ENCODE results near the gene CAPZA2.

CAPZA2 gene

GRCh38 chr7:116942504-116942903 lies 80.1 kb downstream of the CAPZA2 start:
- no peak overlapping the region for H3K27ac ChIP-seq (ENCODE audit: extremely low read depth, low read depth, low read length)
- TF ChIP-seq ZBTB17 (tag by site-specific recombination; IDR thresholded peaks at IDR 0.05) (peak; percentile 89), ZNF350 (tag by site-specific recombination; IDR thresholded peaks at IDR 0.05) (no peak)
- POLR2A ChIA-PET = no interaction called here
- no peak overlapping the region for H3K4me3 ChIP-seq (ENCODE audit: low read depth, low read length)
- H3K4me1 ChIP-seq (ENCODE audit: control insufficient read depth, insufficient read depth, low read length) = no peaks in the 10 kb centered on the region
- CTCF ChIA-PET = interaction anchor here (2.3 kb wide), 1 partner anchor 10 kb away, joined by 6 read pairs; no protein-coding TSS in a partner anchor
- no peaks in the 10 kb centered on the region for H3K36me3 ChIP-seq (ENCODE audit: control insufficient read depth in 2 of 2, insufficient read depth in 1 of 2, low read length in 2 of 2)
- no peaks in the 10 kb centered on the region for H3K9me3 ChIP-seq (ENCODE audit: control insufficient read depth, insufficient read depth, low read depth, low read length)

GRCh38 chr7:116948934-116949333 lies 86.5 kb downstream of the CAPZA2 start:
- CTCF ChIA-PET = no interaction called here
- no peak for TF ChIP-seq ZNF548 (tag by site-specific recombination; IDR thresholded peaks at IDR 0.05)
- no peak for TF ChIP-seq ZNF19 (tag by site-specific recombination; IDR thresholded peaks at IDR 0.05; ENCODE audit: low read depth)
- no peak for TF ChIP-seq ZNF544 (tag by site-specific recombination; IDR thresholded peaks at IDR 0.05)
- TF ChIP-seq HOXA7 (CRISPR knock-in tag; IDR thresholded peaks at IDR 0.05; ENCODE audit: borderline replicate concordance) = no peak
- TF ChIP-seq ZBTB10 (tag by site-specific recombination; IDR thresholded peaks at IDR 0.05) = no peak
- no peak for TF ChIP-seq ZNF596 (tag by site-specific recombination; IDR thresholded peaks at IDR 0.05)
- no peak for TF ChIP-seq PBX3 (CRISPR knock-in tag; IDR thresholded peaks at IDR 0.05)
- TF ChIP-seq ZSCAN23 (tag by site-specific recombination; IDR thresholded peaks at IDR 0.05) = no peak
- TF ChIP-seq GFI1B (tag by site-specific recombination; IDR thresholded peaks at IDR 0.05) = no peak
- TF ChIP-seq, protein P1, sequence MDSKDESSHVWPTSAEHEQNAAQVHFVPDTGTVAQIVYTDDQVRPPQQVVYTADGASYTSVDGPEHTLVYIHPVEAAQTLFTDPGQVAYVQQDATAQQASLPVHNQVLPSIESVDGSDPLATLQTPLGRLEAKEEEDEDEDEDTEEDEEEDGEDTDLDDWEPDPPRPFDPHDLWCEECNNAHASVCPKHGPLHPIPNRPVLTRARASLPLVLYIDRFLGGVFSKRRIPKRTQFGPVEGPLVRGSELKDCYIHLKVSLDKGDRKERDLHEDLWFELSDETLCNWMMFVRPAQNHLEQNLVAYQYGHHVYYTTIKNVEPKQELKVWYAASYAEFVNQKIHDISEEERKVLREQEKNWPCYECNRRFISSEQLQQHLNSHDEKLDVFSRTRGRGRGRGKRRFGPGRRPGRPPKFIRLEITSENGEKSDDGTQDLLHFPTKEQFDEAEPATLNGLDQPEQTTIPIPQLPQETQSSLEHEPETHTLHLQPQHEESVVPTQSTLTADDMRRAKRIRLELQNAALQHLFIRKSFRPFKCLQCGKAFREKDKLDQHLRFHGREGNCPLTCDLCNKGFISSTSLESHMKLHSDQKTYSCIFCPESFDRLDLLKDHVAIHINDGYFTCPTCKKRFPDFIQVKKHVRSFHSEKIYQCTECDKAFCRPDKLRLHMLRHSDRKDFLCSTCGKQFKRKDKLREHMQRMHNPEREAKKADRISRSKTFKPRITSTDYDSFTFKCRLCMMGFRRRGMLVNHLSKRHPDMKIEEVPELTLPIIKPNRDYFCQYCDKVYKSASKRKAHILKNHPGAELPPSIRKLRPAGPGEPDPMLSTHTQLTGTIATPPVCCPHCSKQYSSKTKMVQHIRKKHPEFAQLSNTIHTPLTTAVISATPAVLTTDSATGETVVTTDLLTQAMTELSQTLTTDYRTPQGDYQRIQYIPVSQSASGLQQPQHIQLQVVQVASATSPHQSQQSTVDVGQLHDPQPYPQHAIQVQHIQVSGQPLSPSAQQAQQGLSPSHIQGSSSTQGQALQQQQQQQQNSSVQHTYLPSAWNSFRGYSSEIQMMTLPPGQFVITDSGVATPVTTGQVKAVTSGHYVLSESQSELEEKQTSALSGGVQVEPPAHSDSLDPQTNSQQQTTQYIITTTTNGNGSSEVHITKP (tag by site-specific recombination; IDR thresholded peaks at IDR 0.05) = peak; percentile 33; the same call in 1 of the 2 replicates
- TF ChIP-seq ZBTB11 (tag by site-specific recombination; conservative IDR thresholded peaks at IDR 0.05; ENCODE audit: low read depth) = no peak
- TF ChIP-seq MEIS1 (CRISPR knock-in tag; IDR thresholded peaks at IDR 0.05; ENCODE audit: borderline replicate concordance) = no peak
- no peak for TF ChIP-seq SCRT2 (tag by site-specific recombination; IDR thresholded peaks at IDR 0.05)
- TF ChIP-seq ZNF157 (tag by site-specific recombination; IDR thresholded peaks at IDR 0.05) = no peak
- no peak for TF ChIP-seq ZIC2 (tag by site-specific recombination; IDR thresholded peaks at IDR 0.05)
- no peak for TF ChIP-seq ZNF558 (tag by site-specific recombination; IDR thresholded peaks at IDR 0.05)
- no peak for TF ChIP-seq ZNF324 (tag by site-specific recombination; IDR thresholded peaks at IDR 0.05)
- no peak for TF ChIP-seq ZBTB8A (tag by site-specific recombination; IDR thresholded peaks at IDR 0.05)
- TF ChIP-seq ZNF24 (tag by site-specific recombination; IDR thresholded peaks at IDR 0.05) = no peak
- no peak for TF ChIP-seq ZNF629 (tag by site-specific recombination; IDR thresholded peaks at IDR 0.05)
- TF ChIP-seq HOXC10 (CRISPR knock-in tag; IDR thresholded peaks at IDR 0.05) = no peak
- TF ChIP-seq ZNF426 (tag by site-specific recombination; IDR thresholded peaks at IDR 0.05) = no peak
- 0 out of 2 replicates have a peak, but pooled peaks have one; percentile 31 for TF ChIP-seq ZXDB (tag by site-specific recombination; IDR thresholded peaks at IDR 0.05)
- no peak for TF ChIP-seq ZNF843 (tag by site-specific recombination; IDR thresholded peaks at IDR 0.05)
- no peak for TF ChIP-seq ZNF221 (tag by site-specific recombination; IDR thresholded peaks at IDR 0.05; ENCODE audit: borderline replicate concordance)

More at GRCh38 chr7:116948934-116949333, 86.5 kb downstream of the CAPZA2 start:
- Histone ChIP-seq H3K4me1 (ENCODE audit: control insufficient read depth, insufficient read depth, low read length) (no peaks in the 10 kb centered on the region), H3K4me3 (ENCODE audit: low read depth, low read length) (no peak overlapping the region), H3K27ac (ENCODE audit: extremely low read depth, low read depth, low read length) (no peak overlapping the region), H3K9me3 (ENCODE audit: control insufficient read depth, insufficient read depth, low read depth, low read length) (no peaks in the 10 kb centered on the region), H3K36me3 (ENCODE audit: control insufficient read depth in 2 of 2, insufficient read depth in 1 of 2, low read length in 2 of 2) (no peaks in the 10 kb centered on the region)
- POLR2A ChIA-PET = no interaction called here

Data from HEK293 (cell line).